Uterus (tissue), 2 donors: Measurements from ENCODE around the gene PLXNC1.

Experiments used
- POLR2A ChIP-seq, 2 donors: fragments of 450-650 bp; IDR thresholded peaks; one replicate each; pipeline ENCODE4 v1.6.1; 2016; ENCODE audit warnings: antibody characterized with exemption in 2 of 2, mild to moderate bottlenecking in 1 of 2, moderate library complexity in 1 of 2
- TF ChIP-seq, protein P1 (sequence below), 4 experiments: fragments of 200-600 bp in 2 of 4; fragments of 450-650 bp in 2 of 4; sonication (generic) in 2 of 4; IDR thresholded peaks; one replicate each; pipeline ENCODE4 v1.5.1; 2016 to 2019; ENCODE audit warnings: antibody characterized with exemption in 4 of 4, mild to moderate bottlenecking in 2 of 4, moderate library complexity in 1 of 4

DNA sequence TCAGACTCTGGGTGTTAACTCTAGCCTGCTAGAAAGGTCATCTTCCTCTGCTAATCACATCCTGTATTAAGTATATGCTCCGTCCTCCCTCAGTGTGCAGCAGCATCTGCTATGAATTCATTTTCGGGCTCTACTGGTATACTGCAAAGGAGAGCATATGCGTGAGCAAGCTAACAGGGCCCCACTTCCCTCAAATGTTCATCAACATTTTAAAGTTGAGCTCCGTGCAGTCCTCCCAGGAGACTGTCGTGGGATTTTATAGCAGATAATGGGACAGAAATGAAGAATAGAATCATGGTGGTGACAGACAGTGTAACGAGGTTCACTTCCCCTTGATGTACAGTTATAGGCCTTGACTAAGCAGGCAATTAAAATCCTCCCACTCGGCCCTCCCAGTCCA, 131.7 kb downstream of the PLXNC1 start:
- TF ChIP-seq, protein P1, sequence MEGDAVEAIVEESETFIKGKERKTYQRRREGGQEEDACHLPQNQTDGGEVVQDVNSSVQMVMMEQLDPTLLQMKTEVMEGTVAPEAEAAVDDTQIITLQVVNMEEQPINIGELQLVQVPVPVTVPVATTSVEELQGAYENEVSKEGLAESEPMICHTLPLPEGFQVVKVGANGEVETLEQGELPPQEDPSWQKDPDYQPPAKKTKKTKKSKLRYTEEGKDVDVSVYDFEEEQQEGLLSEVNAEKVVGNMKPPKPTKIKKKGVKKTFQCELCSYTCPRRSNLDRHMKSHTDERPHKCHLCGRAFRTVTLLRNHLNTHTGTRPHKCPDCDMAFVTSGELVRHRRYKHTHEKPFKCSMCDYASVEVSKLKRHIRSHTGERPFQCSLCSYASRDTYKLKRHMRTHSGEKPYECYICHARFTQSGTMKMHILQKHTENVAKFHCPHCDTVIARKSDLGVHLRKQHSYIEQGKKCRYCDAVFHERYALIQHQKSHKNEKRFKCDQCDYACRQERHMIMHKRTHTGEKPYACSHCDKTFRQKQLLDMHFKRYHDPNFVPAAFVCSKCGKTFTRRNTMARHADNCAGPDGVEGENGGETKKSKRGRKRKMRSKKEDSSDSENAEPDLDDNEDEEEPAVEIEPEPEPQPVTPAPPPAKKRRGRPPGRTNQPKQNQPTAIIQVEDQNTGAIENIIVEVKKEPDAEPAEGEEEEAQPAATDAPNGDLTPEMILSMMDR (IDR thresholded peaks at IDR 0.05), result no peak
- no peak for TF ChIP-seq POLR2A (IDR thresholded peaks at IDR 0.05)
